Measurements from ENCODE around the gene TRIM14.
"Not testable (repeated sequence)": the region's sequence is repeated elsewhere in the genome, so short reads cannot be mapped to it uniquely, and the experiment has no call there.

Gene TRIM14

DNA sequence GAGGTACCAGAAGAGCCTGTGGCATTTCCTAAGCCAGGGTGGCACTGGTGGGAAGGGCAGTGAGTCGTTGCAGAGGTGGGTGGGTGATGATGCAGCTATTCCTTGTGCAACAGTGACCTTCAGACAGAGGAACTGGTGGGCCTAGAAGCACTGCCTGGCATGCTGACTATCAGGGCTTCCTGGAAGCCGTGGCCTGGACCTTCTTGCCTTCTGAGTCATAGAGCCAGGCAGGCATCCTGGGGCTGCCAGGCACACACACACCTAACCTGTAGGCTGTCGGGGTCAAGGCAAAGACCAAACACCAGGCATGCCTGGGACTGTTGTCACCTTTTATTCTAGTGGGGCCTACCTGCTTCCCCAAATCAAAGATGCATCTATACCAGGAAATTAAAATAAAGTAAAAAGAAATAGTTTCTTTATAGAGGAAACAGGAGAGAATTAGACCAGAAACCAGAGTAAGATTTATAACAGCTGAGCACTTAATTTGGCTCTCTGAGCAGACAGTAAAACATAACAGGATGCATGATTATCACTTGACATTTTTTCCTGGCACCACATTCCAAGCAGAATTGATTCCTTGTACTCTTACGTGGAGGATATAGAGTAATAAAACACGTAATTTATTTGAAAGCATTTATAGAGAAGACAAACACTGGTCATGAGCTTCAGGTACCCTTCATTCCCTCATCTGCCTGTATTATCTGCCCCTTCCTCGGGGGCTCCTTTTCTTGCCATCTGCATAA lies 37.4 kb downstream of the TRIM14 start:
- TF ChIP-seq, protein P1, sequence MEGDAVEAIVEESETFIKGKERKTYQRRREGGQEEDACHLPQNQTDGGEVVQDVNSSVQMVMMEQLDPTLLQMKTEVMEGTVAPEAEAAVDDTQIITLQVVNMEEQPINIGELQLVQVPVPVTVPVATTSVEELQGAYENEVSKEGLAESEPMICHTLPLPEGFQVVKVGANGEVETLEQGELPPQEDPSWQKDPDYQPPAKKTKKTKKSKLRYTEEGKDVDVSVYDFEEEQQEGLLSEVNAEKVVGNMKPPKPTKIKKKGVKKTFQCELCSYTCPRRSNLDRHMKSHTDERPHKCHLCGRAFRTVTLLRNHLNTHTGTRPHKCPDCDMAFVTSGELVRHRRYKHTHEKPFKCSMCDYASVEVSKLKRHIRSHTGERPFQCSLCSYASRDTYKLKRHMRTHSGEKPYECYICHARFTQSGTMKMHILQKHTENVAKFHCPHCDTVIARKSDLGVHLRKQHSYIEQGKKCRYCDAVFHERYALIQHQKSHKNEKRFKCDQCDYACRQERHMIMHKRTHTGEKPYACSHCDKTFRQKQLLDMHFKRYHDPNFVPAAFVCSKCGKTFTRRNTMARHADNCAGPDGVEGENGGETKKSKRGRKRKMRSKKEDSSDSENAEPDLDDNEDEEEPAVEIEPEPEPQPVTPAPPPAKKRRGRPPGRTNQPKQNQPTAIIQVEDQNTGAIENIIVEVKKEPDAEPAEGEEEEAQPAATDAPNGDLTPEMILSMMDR (IDR thresholded peaks at IDR 0.05; ENCODE audit: borderline replicate concordance, control extremely low read depth, extremely low read depth, insufficient read depth, missing control alignments): no peak
- in situ Hi-C loops (cut with MboI; ENCODE audit: low sequenced_read_pairs, unreplicated experiment): no loop called here
- DNase-seq (ENCODE audit: low spot score): no peak

DNA sequence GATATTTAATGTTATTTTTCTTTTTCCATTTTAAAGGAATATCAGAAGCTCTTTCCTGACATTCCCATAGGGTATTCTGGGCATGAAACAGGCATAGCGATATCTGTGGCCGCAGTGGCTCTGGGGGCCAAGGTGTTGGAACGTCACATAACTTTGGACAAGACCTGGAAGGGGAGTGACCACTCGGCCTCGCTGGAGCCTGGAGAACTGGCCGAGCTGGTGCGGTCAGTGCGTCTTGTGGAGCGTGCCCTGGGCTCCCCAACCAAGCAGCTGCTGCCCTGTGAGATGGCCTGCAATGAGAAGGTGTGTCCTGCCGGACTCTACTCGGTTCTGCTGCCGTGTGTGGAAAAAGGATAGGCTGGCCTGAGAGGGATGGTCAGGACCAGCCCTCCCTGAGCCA lies 38.2 kb downstream of the TRIM14 start:
- DNase-seq (ENCODE audit: low spot score): no peak
- TF ChIP-seq, protein P1 (IDR thresholded peaks at IDR 0.05; ENCODE audit: borderline replicate concordance, control extremely low read depth, extremely low read depth, insufficient read depth, missing control alignments): no peak
- in situ Hi-C loops (cut with MboI; ENCODE audit: low sequenced_read_pairs, unreplicated experiment): no loop called here

DNA sequence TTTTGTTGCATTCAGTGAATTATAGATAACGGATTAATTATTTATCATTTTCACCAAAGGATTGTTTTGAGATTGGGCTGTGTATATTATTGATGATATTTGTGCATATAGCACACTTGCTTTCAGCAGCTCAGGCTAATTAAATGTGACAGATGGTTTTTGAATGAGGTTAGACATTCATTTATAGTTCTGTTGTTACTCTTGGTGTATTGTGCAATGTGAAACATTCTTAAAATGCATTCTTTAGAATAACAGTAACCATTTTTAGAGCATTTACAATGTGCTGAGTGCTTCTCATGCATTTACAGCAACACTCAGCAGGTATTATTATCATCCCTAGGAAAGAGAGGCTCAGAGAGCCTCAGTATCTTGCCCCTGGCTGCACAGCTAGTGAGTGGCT lies 38.7 kb downstream of the TRIM14 start:
- DNase-seq (ENCODE audit: low spot score): no peak
- TF ChIP-seq, protein P1 (IDR thresholded peaks at IDR 0.05; ENCODE audit: borderline replicate concordance, control extremely low read depth, extremely low read depth, insufficient read depth, missing control alignments): no peak
- in situ Hi-C loops (cut with MboI; ENCODE audit: low sequenced_read_pairs, unreplicated experiment): no loop called here

DNA sequence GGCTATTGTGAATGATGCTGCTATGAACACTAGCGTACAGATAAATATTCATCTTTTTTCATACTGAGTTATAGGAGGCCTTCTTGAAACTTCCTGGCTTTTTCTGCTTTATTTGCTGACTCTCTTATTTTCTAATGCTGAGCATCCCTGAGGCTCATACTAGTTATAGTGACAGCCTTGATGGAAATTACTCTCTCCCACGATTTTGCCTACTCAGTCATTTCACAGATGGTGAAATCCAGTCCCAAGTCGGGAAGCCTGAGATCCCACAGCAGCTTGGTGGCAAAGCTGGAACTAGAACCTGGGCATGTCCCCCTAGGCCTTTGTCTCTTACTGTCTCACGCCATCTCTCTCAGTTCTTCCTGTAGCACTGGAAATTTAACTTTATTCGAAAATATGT lies 40.1 kb downstream of the TRIM14 start:
- in situ Hi-C loops (cut with MboI; ENCODE audit: low sequenced_read_pairs, unreplicated experiment): no loop called here
- TF ChIP-seq, protein P1 (IDR thresholded peaks at IDR 0.05; ENCODE audit: borderline replicate concordance, control extremely low read depth, extremely low read depth, insufficient read depth, missing control alignments): no peak
- DNase-seq (ENCODE audit: low spot score): no peak

DNA sequence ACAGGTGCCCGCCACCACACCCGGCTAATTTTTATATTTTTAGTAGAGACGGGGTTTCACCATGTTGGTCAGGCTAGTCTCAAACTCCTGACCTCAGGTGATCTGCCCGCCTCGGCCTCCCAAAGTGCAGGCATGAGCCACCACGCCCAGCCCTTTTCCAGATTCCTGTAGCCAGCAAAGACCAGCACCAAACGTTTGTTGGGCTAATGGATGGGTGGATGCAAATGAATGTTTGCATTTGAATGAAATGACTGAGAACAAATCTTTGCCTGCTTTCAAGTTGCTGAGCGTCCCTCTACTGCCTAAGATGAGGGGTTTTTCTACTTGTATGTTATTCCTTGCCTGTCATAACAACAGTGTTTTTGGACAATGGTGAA lies 42.5 kb downstream of the TRIM14 start:
- in situ Hi-C loops (cut with MboI; ENCODE audit: low sequenced_read_pairs, unreplicated experiment): not testable (repeated sequence)

DNA sequence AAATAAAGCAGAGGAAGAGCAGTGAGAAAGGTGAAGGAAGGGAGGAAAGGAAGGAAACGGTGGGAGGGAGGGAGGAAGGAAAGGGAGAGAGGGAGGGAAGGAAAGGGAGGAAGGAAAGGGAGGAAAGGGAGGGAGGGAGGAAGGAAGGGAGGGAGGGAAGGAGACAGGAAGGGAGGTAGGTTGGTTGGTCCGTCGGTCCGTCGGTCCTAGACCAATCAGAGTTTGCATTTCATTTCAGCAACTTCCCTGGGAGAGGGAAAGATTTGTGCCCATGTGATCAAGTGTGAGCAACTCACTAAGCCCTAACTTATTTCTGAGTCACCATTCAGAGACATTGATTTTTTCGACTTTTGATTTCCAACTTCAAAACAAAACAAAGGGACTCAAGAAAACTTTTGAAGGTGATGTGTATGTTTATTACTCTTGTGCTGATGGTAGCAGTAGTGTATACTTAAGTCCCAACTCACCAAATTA lies 43.7 kb downstream of the TRIM14 start:
- TF ChIP-seq, protein P1 (IDR thresholded peaks at IDR 0.05; ENCODE audit: borderline replicate concordance, control extremely low read depth, extremely low read depth, insufficient read depth, missing control alignments): no peak
- no peak for DNase-seq (ENCODE audit: low spot score)
- in situ Hi-C loops (cut with MboI; ENCODE audit: low sequenced_read_pairs, unreplicated experiment): no loop called here

More for the DNA sequence above, 42.5 kb downstream of the TRIM14 start:
- not testable (repeated sequence) for DNase-seq (ENCODE audit: low spot score)

DNA sequence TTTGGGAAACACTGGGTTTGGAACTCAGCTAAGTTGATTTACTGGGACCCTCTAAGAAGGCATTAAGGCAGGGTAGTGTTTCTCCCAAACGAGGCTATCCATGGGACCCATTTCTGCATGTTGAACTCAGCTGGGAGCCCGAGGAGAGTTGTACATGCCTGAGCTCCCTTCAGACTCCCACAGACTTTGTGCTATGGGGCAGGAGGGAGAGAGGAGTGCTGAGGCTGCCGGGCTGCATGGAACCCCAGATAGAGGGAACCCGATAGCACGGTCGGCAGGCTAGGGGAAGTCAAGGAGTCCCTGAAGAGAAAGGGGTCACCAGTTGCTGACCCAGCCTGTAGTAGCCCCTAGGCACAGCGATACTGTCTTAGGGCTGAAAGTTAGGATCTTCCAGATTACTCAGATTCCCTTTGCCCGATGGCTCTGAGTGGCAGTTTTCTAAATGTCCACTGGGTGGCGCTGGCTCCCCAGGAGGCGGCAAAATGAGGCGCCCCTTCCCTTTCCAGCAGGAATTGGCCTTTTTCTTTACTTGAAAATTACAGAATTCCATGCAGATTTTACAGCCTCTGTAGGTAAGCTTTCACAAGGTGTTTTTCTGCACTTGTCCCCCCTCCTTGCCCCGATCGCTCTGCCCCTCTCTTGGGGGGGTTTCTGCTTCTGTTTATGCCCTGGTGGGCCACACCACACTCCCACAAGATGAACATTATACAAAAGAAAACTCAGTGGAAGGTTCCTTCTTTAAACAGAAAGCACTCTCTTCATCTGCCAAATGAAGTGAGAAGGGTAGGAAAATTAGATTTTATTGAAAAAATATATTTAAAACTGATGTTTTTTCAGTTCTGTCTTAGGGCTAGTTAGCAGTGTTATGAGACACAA lies 44.7 kb downstream of the TRIM14 start:
- in situ Hi-C loops (cut with MboI; ENCODE audit: low sequenced_read_pairs, unreplicated experiment): loop anchor here (5.0 kb wide), 1 partner anchor 183 kb away; the partner anchor contains the start of gene TBC1D2
- TF ChIP-seq, protein P1 (IDR thresholded peaks at IDR 0.05; ENCODE audit: borderline replicate concordance, control extremely low read depth, extremely low read depth, insufficient read depth, missing control alignments): peak; percentile 88
- DNase-seq (ENCODE audit: low spot score): peak; percentile 77

All from GM13976 (cell line).